Kidney (tissue), 14 donors: Measurements from ENCODE around the gene HEPACAM2. TPM values are rescaled to one million over a fixed set of nuclear protein-coding genes. Genes with fewer than 3 reads are reported as not detected.

Source experiments
- DNase-seq, 5 donors: peaks; one replicate each; pipeline ENCODE4 v3.0.0-alpha.2; 2013 to 2020
- FAIRE-seq: peaks from 2 replicates; lab custom pipeline; 2012; peaks lifted over from hg19 to GRCh38; lab: Jason Lieb, UNC
- H3K27ac ChIP-seq, 2 donors: one replicate each; pipeline ENCODE4 v1.7.0; 2013; ENCODE audit warnings: low read depth in 2 of 2, low read length in 2 of 2, inconsistent platforms in 1 of 2
- H3K27me3 ChIP-seq: one replicate; pipeline ENCODE4 v1.7.1; 2013; ENCODE audit warnings: low read length, inconsistent platforms; ENCODE audit not compliant: control insufficient read depth, insufficient read depth
- H3K36me3 ChIP-seq, 3 donors: one replicate each; pipeline versions ENCODE4 v1.7.0 to v1.7.1; 2013; ENCODE audit warnings: low read length in 3 of 3, control low read depth in 1 of 3, inconsistent platforms in 1 of 3; ENCODE audit not compliant: insufficient read depth in 3 of 3, control insufficient read depth in 2 of 3
- H3K4me1 ChIP-seq, 3 donors: one replicate each; pipeline versions ENCODE4 v1.7.0 to v1.7.1; 2013; ENCODE audit warnings: low read length in 3 of 3, inconsistent platforms in 1 of 3, low read depth in 1 of 3; ENCODE audit not compliant: control insufficient read depth in 2 of 3, insufficient read depth in 2 of 3
- H3K4me3 ChIP-seq, 3 donors: one replicate each; pipeline versions ENCODE4 v1.7.0 to v1.8.1; 2013; ENCODE audit warnings: low read length in 3 of 3, control low read depth in 1 of 3, inconsistent platforms in 1 of 3
- H3K9ac ChIP-seq, 3 donors: one replicate each; pipeline versions ENCODE4 v1.7.0 to v1.7.1; 2013; ENCODE audit warnings: low read length in 3 of 3, control low read depth in 1 of 3, inconsistent platforms in 1 of 3
- H3K9me3 ChIP-seq, 3 donors: one replicate each; pipeline versions ENCODE4 v1.7.0 to v1.7.1; 2013; ENCODE audit warnings: low read length in 3 of 3, control low read depth in 1 of 3, inconsistent platforms in 1 of 3; ENCODE audit not compliant: control insufficient read depth in 2 of 3, insufficient read depth in 1 of 3
- intact Hi-C: fragments of 100-400 bp; cut with DNase I; formaldehyde crosslinking; loops from one replicate; pipeline ENCODE4 v1.11.1; 2022
- polyA plus RNA-seq: library from polyadenylated mRNA; stranded (reverse); fragments of 350-450 nt; fragmentation: Illumina TruSeq; extraction: RNeasy Lipid Tissue Mini Kit (QIAGEN cat#74804); gene quantifications from one replicate; pipeline ENCODE4 v1.2.3, GENCODE V29; 2014; ENCODE audit warnings: low read depth, low replicate concordance; ENCODE audit not compliant: insufficient read depth
- total RNA-seq: library from RNA; stranded (reverse); fragmentation: NEBNext Ultra II Directional; extraction: Animal tissue kit (Norgen Biotek cat#: 25700); gene quantifications from one replicate; pipeline ENCODE4 v1.2.1, GENCODE V29; 2021
- TF ChIP-seq, protein P1 (sequence below): IDR thresholded peaks from 3 replicates; pipeline ENCODE4 v1.5.1; 2012; ENCODE audit warnings: mild to moderate bottlenecking, moderate library complexity, borderline replicate concordance; ENCODE audit not compliant: insufficient read depth; ENCODE audit errors: extremely low read depth
- donor health status: control.
- donor health status: control.
- donor health status: control.
- donor health status: control.
- donor health status: control.
- donor health status: DM: yes; HTN: yes; CAD: no.
- donor health status: Normal renal cell carcinoma (clear cell type).

HEPACAM2 gene
- total and polyA plus RNA-seq, 2 donors from 2014 or later = 2.5 to 15.1 TPM

DNA sequence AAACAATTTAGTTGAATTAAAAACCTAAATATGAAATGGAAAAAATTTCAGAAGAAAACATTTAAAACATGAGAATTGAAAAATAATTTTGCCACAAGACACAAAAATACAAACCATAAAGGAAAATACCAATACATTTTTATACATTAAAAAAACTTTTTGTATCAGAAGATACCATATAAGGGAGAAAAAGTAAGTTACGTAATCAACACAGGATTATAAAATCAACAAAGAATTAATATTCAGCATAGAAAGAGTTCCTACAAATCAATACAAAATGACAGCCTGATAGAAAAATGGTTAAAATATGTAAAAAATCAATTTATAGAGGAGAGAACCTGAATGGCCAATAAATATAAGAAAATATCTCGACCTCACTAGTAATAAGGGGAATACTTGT lies 61.5 kb downstream of the HEPACAM2 start:
- Histone ChIP-seq H3K9me3 (no peaks in the 10 kb centered on the region), H3K36me3 (no peaks in the 10 kb centered on the region), H3K9ac (no peak overlapping the region), H3K27me3 (no peaks in the 10 kb centered on the region), H3K4me3 (no peak overlapping the region), H3K27ac (no peak overlapping the region), H3K4me1 (no peaks in the 10 kb centered on the region)
- intact Hi-C loops = no loop called here
- FAIRE-seq (no peak), DNase-seq (no peak)
- TF ChIP-seq, protein P1, sequence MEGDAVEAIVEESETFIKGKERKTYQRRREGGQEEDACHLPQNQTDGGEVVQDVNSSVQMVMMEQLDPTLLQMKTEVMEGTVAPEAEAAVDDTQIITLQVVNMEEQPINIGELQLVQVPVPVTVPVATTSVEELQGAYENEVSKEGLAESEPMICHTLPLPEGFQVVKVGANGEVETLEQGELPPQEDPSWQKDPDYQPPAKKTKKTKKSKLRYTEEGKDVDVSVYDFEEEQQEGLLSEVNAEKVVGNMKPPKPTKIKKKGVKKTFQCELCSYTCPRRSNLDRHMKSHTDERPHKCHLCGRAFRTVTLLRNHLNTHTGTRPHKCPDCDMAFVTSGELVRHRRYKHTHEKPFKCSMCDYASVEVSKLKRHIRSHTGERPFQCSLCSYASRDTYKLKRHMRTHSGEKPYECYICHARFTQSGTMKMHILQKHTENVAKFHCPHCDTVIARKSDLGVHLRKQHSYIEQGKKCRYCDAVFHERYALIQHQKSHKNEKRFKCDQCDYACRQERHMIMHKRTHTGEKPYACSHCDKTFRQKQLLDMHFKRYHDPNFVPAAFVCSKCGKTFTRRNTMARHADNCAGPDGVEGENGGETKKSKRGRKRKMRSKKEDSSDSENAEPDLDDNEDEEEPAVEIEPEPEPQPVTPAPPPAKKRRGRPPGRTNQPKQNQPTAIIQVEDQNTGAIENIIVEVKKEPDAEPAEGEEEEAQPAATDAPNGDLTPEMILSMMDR = no peak

GRCh38 chr7:93161181-93161762 lies 65.0 kb downstream of the HEPACAM2 start:
- intact Hi-C loops = no loop called here
- Histone ChIP-seq H3K9ac (no peak overlapping the region), H3K4me1 (no peaks in the 10 kb centered on the region), H3K27me3 (no peaks in the 10 kb centered on the region), H3K27ac (no peak overlapping the region), H3K9me3 (no peaks in the 10 kb centered on the region), H3K4me3 (no peak overlapping the region), H3K36me3 (no peaks in the 10 kb centered on the region)
- TF ChIP-seq, protein P1 = no peak
- DNase-seq = no peak
- FAIRE-seq = no peak

DNA sequence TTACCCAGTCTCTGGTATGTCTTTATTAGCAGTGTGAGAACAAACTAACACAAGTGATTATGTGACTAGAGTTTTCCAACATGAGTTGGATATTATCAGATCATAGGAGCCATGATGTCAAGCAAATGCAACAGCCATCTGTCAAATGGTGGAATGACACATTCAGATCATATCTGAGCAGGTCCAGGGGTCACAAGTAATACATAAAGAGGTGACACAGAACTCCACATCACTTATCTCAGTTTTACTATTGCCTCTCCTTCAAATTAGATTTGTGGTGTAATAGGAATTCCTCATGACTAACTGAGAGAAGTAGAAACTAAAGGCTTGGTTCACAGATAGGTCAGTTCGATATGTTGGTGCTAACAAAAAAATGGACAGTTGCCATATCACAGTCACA lies 65.9 kb downstream of the HEPACAM2 start:
- TF ChIP-seq, protein P1 = no peak
- no peaks in the 10 kb centered on the region for H3K27me3 ChIP-seq
- DNase-seq = no peak
- no peaks in the 10 kb centered on the region for H3K4me1 ChIP-seq
- no peak overlapping the region for H3K4me3 ChIP-seq
- no peak overlapping the region for H3K9ac ChIP-seq
- H3K36me3 ChIP-seq = no peaks in the 10 kb centered on the region
- H3K9me3 ChIP-seq = no peaks in the 10 kb centered on the region
- no peak for FAIRE-seq
- intact Hi-C loops = no loop called here
- H3K27ac ChIP-seq = no peak overlapping the region

DNA sequence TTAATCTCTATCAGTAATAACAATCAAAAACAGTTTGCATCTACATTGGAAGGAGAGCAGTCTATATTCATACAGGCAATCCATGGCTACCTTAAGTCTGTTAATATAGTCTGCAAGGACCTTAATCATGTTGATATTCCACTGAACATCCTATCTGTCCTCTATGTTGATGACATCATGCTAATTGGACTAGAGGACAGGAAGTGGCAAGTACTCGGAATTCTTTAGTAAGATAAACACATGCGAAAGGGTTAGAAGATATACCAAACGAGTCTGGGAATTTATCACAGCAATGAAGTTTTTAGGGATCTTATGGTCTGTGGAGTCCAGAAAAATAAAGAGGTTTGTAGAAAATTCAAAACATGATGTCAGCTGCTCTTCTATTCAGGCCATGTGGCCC lies 66.8 kb downstream of the HEPACAM2 start:
- H3K27ac ChIP-seq = no peak overlapping the region
- TF ChIP-seq, protein P1 = no peak
- FAIRE-seq (no peak), DNase-seq (no peak)
- intact Hi-C loops = no loop called here
- H3K36me3 ChIP-seq = no peaks in the 10 kb centered on the region
- H3K27me3 ChIP-seq = no peaks in the 10 kb centered on the region
- H3K9me3 ChIP-seq = no peaks in the 10 kb centered on the region
- no peaks in the 10 kb centered on the region for H3K4me1 ChIP-seq
- H3K9ac ChIP-seq = no peak overlapping the region
- no peak overlapping the region for H3K4me3 ChIP-seq
